Lower leg skin (tissue), 3 donors: ENCODE data around the gene PSD4.

Source experiments
- CTCF ChIP-seq, 3 donors: fragments of 450-650 bp; IDR thresholded peaks; one replicate each; pipeline ENCODE4 v1.5.1; 2016; ENCODE audit warnings: antibody characterized with exemption in 3 of 3, mild to moderate bottlenecking in 3 of 3, moderate library complexity in 2 of 3
- POLR2A ChIP-seq, 2 donors: fragments of 450-650 bp; IDR thresholded peaks; one replicate each; pipeline ENCODE4 v1.6.1; 2016 to 2017; ENCODE audit warnings: antibody characterized with exemption in 2 of 2, mild to moderate bottlenecking in 1 of 2, moderate library complexity in 1 of 2

- TF ChIP-seq POLR2A (IDR thresholded peaks at IDR 0.05) (no peak), CTCF (IDR thresholded peaks at IDR 0.05) (no peak)
Measured at GRCh38 chr2:113218283-113219091, 44.7 kb downstream of the PSD4 start.
